ENCODE data around the gene TMEM182.

The TMEM182 gene

DNA sequence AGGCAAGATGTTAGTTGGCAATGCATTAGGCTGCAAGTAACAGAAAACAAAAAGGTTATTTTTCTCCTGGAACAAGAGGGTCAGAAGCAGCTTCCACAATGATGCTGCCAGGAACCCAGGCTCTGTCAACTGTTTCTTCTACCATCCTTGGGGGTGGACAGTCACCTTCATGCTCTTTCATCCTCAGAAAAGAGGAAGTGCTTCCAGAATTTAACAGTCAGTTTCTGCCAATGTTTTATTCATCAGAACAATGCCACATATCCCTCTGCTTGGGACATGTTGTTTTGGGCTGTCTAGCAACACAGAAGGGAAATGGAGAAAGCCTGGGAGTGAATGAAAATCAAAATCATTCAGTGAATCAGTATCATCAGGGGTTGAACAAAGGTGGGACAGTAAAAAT lies 7.1 kb downstream of the TMEM182 start:
- no peak for DNase-seq

GRCh38 chr2:102770506-102770905 lies 8.7 kb downstream of the TMEM182 start:
- no peak for DNase-seq

GRCh38 chr2:102771114-102771513 lies 9.3 kb downstream of the TMEM182 start:
- DNase-seq = no peak

GRCh38 chr2:102772659-102773058 lies 10.8 kb downstream of the TMEM182 start:
- no peak for DNase-seq

GRCh38 chr2:102773149-102773705 lies 11.4 kb downstream of the TMEM182 start:
- DNase-seq = no peak

DNA sequence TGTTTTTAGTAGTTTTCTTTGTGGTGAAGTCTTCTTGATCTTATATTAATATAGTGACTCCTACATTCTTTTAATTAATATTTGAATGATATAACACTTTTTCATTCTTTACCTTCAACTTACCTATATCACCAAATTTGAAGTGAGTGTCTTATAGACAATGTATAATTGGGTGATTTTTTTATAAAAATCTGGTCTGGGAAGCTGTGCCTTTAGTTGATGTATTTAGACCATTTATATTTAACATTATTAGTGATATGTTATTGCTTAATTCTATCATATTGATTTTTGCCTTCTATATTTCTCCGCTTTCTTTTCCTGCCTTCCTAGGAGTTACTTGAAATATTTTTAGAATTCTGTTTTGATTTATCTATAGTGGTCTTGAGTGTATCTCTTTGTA lies 16.4 kb downstream of the TMEM182 start:
- DNase-seq = no peak

DNA sequence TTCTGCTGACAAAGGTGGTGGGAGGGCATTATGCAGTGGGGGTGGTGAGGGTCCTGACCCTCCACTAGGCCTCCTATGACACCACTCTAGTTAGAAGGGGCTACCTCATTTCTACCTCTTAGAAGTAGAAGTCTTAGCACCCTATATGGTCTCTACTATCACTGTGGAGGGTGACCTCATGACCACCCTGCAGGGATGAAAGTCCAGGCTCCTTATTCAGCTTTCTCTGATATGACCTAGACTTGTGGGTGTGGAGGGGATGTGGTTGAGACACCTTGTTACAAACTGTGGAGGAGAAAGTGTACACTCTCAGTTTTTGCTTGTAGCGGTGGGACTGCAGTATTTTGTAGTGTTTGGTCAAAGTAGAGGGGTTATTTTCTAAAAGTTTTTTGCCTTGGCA lies 18.6 kb downstream of the TMEM182 start:
- DNase-seq = no peak

- no peak for DNase-seq
Observed at GRCh38 chr2:102782187-102782586, 20.4 kb downstream of the TMEM182 start.

- no peak for DNase-seq
Observed at GRCh38 chr2:102782933-102783332, 21.1 kb downstream of the TMEM182 start.

GRCh38 chr2:102783506-102784183 lies 21.8 kb downstream of the TMEM182 start:
- DNase-seq = no peak

GRCh38 chr2:102784940-102785339 lies 23.1 kb downstream of the TMEM182 start:
- no peak for DNase-seq

DNA sequence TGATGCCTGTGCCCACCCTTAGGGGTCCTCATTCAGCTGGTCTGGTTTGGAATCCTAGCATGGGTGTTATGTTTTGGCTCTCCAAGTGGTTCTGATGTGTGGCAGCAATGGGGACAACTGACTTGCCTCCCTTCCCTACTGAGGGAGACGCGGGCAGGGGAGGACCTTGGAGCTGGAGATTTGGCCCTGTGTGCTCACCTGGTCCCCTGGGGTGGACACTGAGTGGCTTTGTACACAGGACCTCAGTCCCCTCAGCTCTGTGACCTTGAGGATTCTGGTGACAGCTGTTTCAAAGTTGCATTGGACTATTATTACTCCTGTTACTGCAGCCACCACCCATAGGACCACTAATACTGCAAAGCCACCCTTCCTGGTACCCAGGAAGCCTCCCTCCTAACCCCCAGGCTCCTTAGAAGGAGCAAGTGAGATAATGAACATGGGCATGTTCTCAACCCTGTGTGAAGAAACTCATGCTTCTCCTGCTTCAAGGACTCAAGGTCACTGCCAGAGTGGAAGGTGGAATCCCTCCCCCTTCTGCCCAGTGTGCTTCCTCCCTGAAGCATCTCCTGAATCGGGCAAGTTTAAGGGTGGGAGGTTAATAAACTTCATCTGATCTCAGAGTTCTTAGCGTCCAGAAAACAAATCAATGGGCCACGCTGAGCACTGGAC lies 26.5 kb downstream of the TMEM182 start:
- no peak for DNase-seq

DNA sequence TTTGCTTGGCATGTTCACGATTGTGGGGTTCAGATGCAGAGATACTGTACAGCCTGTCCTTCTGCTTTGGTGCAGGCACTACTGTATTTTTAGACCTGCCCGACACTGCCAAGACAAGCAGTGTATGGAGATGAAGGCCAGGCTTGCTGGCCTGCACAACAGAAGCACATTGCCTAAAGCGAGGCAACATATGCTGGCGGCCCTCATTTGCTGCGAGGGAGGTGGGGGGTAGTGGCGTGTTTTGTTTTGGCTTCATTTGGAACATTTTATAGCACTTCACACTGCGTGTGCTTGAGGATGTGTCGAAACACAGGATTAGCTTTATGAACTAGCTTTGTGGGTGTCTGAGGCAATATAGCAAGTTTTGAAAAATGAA lies 27.0 kb downstream of the TMEM182 start:
- no peak for DNase-seq

DNA sequence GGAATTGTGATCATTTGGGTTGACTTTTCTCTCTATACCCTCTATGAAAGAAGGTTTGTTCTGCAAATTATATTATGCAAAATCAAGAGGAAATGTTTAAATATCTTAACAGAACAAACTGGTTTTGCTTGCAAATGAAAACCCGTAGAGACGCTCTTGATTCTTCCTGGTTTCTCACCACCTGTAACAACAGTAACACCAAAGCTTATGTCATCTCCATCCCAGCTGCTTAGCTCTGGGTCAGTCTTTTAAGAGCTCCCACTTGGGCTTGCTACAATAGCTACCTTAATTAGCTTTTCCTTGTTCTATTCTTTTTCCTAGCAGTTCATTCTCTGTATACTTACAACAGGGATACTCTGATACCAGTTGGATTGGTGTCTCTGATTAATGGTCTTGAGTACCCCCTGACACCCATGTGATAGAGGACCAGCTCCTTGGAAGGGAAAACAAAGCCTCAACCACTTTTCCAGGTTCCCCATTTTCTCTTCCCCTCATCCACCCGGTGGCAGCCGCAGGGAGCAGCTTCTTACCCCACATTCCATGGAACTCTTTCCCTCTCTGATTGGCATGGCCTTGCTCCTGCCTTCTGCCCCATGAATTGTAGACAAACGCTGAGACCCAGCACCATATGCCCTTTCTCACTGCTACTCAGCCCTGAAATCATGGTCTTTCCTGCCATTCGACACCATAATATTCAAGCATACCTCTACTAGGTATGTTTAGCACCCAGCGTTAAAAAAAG lies 27.7 kb downstream of the TMEM182 start:
- DNase-seq = no peak

DNA sequence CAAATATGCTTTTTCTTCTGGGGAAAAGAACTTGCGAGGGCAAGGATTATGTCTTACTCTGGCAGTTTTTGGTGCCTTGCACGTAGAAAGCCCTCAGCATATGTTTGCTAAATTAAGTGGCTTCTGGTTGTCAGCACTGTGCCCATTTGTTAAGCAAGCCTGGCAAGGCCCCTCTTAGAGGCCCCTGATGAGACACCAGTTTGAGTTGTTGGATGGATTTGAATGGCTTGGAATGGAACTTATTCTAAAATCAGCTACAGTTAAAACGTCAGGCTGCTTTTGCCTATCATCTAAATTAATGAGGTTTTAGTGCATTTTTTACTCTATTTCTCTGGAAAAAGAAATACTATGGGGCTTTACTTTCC lies 28.2 kb downstream of the TMEM182 start:
- DNase-seq = no peak

DNA sequence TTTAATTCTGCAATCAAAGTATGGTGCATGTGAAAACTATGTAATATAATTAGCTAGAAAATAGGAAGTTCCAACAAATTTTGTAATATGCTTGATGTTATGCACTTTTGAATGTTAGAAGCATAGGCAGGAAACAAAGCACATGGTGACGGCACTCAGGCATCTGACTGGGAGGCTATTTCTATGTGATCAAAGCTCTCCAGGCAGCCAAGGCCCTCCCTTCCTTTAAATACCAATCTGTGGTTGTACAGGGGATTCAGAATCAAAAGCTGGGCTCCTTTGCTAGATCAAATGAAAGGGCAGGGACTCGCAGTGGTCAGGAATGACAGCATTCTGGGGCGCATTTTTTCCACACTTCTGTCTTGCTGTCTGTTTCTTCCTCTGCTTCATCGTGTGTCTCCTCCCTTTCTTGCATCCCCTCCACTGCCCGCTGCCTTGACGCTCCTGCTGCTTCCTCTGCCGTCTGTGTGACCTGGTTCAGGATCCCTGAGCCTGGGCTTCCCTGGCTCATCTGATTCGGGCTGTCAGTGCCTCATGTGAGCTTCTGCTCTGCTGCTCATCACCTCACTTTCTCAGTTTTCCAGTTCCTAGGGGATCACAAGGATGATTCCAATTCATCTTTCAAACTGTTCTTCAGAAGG lies 30.9 kb downstream of the TMEM182 start:
- DNase-seq = no peak

- DNase-seq = no peak
Observed at GRCh38 chr2:102795641-102796040, 33.8 kb downstream of the TMEM182 start.

DNA sequence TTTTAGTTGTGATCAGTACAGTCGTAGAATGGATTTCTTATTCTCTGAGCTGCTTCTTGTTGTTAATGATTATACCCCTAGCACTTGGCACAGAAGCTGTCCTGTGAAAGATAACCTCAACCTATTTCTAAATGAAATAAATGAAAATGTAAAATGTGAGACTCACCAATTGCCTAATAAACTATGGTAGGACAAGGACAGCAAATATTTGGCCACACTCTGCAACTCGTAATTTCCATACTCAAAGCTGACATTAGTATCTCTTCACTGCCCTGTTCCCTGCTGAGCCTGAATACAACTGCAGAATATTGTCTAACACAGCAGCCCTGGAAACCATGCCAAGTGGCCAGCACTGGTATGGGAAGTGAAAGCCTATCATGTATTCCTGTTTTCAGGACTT lies 34.5 kb downstream of the TMEM182 start:
- DNase-seq = no peak

DNA sequence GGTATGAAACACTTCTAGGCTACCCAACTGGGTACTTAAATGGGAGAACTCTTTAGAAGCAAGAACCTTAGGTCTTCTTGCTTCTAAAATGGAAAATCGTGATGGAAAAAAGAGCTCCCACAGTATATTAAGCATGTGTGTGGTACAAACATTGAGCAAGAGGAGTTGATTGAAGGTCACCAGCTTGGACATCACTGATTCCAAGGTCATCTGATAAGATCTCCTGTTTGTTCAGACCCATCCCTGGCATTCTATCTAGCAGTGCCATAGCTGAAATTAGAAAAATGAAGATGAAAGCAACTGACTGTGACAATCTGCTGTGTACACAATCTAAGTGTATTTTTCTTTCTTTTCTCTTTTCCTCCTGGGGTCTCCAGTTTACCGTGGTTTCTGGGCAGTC lies 35.7 kb downstream of the TMEM182 start:
- no peak for DNase-seq

GRCh38 chr2:102798181-102798580 lies 36.4 kb downstream of the TMEM182 start:
- DNase-seq = no peak

- DNase-seq = no peak
Observed at GRCh38 chr2:102801098-102801718, 39.4 kb downstream of the TMEM182 start.

DNA sequence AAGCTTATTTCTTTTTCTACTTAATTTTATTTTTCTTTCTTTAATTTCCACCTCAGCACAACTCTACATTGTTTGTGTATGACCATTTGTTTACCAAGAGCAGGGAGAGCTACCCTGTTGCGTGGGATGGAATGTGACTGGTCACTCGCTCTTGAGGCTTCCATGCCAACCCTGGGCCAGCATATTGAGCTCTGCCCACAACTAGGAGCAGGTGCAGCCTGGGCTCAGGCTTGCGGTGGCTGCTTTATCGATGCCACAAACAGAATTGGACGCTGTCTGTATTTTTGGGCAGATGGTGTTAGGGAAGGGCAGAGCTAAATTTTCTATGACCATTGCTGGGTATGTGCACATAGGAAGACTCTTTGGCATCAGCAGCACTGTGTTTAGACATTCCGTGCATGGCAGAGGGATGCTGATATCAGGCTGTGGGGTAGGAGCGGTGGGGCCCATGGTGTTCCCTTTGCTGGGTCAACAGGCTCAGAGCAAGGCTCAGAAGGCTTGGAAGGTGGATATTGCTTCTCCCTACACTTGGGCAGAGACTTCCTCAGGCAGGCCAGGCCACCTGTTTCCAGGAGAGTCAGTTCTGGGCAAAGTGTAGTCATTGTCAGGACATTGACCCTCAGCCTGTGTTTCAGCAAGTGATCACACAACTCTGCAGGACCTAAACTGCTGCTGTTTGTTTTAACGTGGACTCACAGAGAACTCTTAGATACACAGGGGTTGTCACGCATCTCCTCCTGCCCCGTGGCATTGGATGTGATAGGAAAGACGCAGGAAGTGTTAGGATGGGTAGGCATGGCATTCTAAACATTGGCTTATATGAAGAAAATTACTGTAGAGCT lies 40.2 kb downstream of the TMEM182 start:
- no peak for DNase-seq

Measured in effector CD4-positive, alpha-beta T cell (primary cell).